GM21717 (cell line): Measurements from ENCODE around the gene SLC30A4.
"Not testable (repeated sequence)": the region's sequence is repeated elsewhere in the genome, so short reads cannot be mapped to it uniquely, and the experiment has no call there.

Experiments
- ATAC-seq: cut with Tn5 transposase; IDR thresholded peaks from one replicate; pipeline ENCODE4 v1.9.1; 2021; ENCODE audit warnings: mild to moderate bottlenecking, moderate library complexity; ENCODE audit not compliant: unreplicated experiment

Gene SLC30A4

GRCh38 chr15:45510758-45511280, 11.7 kb downstream of the SLC30A4 start:
- ATAC-seq = no peak

- ATAC-seq = not testable (repeated sequence)
These were observed 15.4 kb downstream of the SLC30A4 start for GRCh38 chr15:45507143-45507542.

GRCh38 chr15:45499426-45499825, 23.1 kb downstream of the SLC30A4 start:
- no peak for ATAC-seq

GRCh38 chr15:45498701-45499100, 23.9 kb downstream of the SLC30A4 start:
- ATAC-seq = no peak

GRCh38 chr15:45497261-45497660, 25.3 kb downstream of the SLC30A4 start:
- ATAC-seq = no peak

GRCh38 chr15:45496658-45497057, 25.9 kb downstream of the SLC30A4 start:
- no peak for ATAC-seq

- no peak for ATAC-seq
These were observed 27.0 kb downstream of the SLC30A4 start for GRCh38 chr15:45495588-45495987.

GRCh38 chr15:45489690-45490238, 32.8 kb downstream of the SLC30A4 start:
- ATAC-seq = no peak

- no peak for ATAC-seq
These were observed 36.2 kb downstream of the SLC30A4 start for GRCh38 chr15:45486317-45486716.

- ATAC-seq = no peak
These were observed 41.4 kb downstream of the SLC30A4 start for GRCh38 chr15:45481135-45481534.

- no peak for ATAC-seq
These were observed 46.1 kb downstream of the SLC30A4 start for GRCh38 chr15:45476410-45476809.

- no peak for ATAC-seq
These were observed 47.8 kb downstream of the SLC30A4 start for GRCh38 chr15:45474799-45475198.

- ATAC-seq = no peak
These were observed 49.5 kb downstream of the SLC30A4 start for GRCh38 chr15:45473068-45473467.

- ATAC-seq = no peak
These were observed 51.4 kb downstream of the SLC30A4 start for GRCh38 chr15:45471151-45471550.

GRCh38 chr15:45469441-45469840, 53.1 kb downstream of the SLC30A4 start:
- ATAC-seq = no peak

- no peak for ATAC-seq
These were observed 53.5 kb downstream of the SLC30A4 start for GRCh38 chr15:45469027-45469426.

- ATAC-seq = no peak
These were observed 54.3 kb downstream of the SLC30A4 start for GRCh38 chr15:45468294-45468693.

GRCh38 chr15:45458746-45459403, 63.7 kb downstream of the SLC30A4 start:
- ATAC-seq = no peak

GRCh38 chr15:45457641-45458539, 64.7 kb downstream of the SLC30A4 start:
- peak; percentile 46 for ATAC-seq

- ATAC-seq = no peak
These were observed 65.3 kb downstream of the SLC30A4 start for GRCh38 chr15:45457220-45457619.

- ATAC-seq = no peak
These were observed 66.1 kb downstream of the SLC30A4 start for GRCh38 chr15:45456212-45457106.
